IPS-15b (cell line): ENCODE data around the gene NKX6-2.

ENCODE experiments used
- H3K27me3 ChIP-seq: one replicate; pipeline ENCODE4 v1.6.1; 2013; ENCODE audit warnings: low read length; ENCODE audit not compliant: control insufficient read depth, insufficient read depth
- H3K36me3 ChIP-seq: one replicate; pipeline ENCODE4 v1.6.1; 2013; ENCODE audit warnings: low read length; ENCODE audit not compliant: control insufficient read depth, insufficient read depth
- H3K4me1 ChIP-seq: one replicate; pipeline ENCODE4 v1.6.1; 2013; ENCODE audit warnings: mild to moderate bottlenecking, low read length; ENCODE audit not compliant: control insufficient read depth, insufficient read depth
- H3K4me3 ChIP-seq: one replicate; pipeline ENCODE4 v1.5.1; 2013; ENCODE audit warnings: low read depth, low read length
- H3K9ac ChIP-seq: one replicate; pipeline ENCODE4 v1.6.1; 2013; ENCODE audit warnings: low read depth, mild to moderate bottlenecking, low read length
- H3K9me3 ChIP-seq: one replicate; pipeline ENCODE4 v1.6.1; 2013; ENCODE audit warnings: mild to moderate bottlenecking, low read length; ENCODE audit not compliant: control insufficient read depth, insufficient read depth

NKX6-2 gene

GRCh38 chr10:132735923-132736391 is 50.0 kb downstream of the NKX6-2 start:
- Histone ChIP-seq H3K9ac (no peak overlapping the region), H3K36me3 (peaks cover 2% of the 10 kb centered on the region), H3K4me1 (no peaks in the 10 kb centered on the region), H3K9me3 (no peaks in the 10 kb centered on the region), H3K4me3 (no peak overlapping the region), H3K27me3 (no peaks in the 10 kb centered on the region)

DNA sequence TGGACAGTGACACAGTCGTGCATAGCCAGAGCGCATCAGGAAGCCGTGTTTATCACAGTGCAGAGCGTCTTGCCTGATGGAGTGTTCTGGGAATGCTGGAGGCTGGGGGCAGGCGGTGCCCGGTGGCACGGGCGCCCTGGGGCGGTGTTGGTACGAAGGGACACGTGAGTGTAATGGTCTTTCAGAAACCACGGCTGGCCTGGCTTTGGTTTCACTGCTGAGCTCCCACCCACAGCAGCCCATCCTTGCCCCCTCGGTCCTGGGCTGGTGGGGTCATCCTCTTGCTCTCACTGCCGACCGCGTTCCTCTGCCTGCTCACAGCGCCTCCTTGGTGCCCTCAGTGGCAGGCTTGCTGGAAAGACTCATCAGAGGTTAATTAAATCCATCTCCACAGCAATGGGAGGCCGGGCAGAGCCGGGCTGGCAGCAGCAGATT is 50.6 kb downstream of the NKX6-2 start:
- no peaks in the 10 kb centered on the region for H3K27me3 ChIP-seq
- H3K4me3 ChIP-seq: no peak overlapping the region
- no peaks in the 10 kb centered on the region for H3K4me1 ChIP-seq
- H3K9ac ChIP-seq: no peak overlapping the region
- H3K9me3 ChIP-seq: no peaks in the 10 kb centered on the region
- peaks cover 4% of the 10 kb centered on the region for H3K36me3 ChIP-seq

DNA sequence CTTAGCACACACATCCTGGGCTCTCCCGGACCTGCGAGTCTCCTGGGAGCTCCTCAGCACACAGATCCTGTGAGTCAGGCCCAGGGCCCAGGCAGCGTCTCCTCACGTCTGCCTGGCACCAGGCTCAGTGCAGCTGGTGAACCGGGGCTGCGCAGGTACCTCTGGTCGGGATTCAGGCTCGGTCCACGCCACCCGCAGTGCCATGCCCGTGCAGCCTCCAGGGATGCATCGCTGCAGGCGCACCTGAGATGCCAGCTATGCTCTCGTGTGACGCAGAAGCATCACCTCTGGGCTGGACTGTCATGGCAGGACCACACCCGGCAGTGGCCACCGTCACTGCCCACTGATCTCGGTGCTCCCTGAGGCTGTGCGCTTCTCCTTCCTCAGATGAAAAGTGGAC is 52.0 kb downstream of the NKX6-2 start:
- Histone ChIP-seq H3K4me1 (no peaks in the 10 kb centered on the region), H3K9ac (no peak overlapping the region), H3K9me3 (no peaks in the 10 kb centered on the region), H3K36me3 (peaks cover 4% of the 10 kb centered on the region), H3K4me3 (no peak overlapping the region), H3K27me3 (no peaks in the 10 kb centered on the region)
